GM12864 (cell line): Measurements from ENCODE around the gene RORB.

ENCODE experiments used
- DNase-seq: peaks from one replicate; pipeline ENCODE4 v3.0.0-alpha.2; 2011; ENCODE audit warnings: low read depth
- H3K4me3 ChIP-seq: 2 replicates; pipeline ENCODE4 v1.5.1; 2011; ENCODE audit warnings: mild to moderate bottlenecking, low read depth, low read length, control low read depth
- TF ChIP-seq, protein P1 (sequence below): IDR thresholded peaks from 2 replicates; pipeline ENCODE4 v1.5.1; 2011; ENCODE audit warnings: low read depth, mild to moderate bottlenecking, moderate library complexity, low read length, control low read depth, inconsistent platforms; ENCODE audit errors: missing control alignments

Gene RORB

DNA sequence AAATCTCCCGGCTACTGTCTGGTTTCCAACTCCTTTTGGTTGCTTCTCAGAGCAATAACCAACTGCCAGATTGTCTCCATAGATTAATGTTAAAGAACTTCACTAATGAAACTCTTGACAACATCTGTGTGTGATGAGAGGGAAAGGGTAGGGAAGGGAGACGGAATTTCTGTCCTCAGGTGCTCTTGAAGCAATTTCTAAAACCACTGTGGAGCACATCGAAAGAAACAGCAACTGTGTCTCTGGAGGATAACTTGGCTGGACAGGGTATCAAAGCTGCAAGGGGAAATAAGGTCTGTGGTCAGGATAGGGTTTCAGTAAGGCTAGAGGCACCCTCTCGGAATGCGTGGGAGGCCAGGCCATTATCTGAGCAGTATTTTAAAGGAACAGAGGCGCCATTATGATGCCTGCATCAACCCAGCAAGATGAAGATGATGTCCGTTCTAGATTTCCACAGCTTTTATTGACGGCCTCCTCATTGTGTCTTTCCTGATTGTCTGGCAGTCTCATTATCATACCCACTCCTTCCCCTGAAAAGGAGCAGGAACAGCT, 76.6 kb downstream of the RORB start:
- DNase-seq = no peak
- TF ChIP-seq, protein P1, sequence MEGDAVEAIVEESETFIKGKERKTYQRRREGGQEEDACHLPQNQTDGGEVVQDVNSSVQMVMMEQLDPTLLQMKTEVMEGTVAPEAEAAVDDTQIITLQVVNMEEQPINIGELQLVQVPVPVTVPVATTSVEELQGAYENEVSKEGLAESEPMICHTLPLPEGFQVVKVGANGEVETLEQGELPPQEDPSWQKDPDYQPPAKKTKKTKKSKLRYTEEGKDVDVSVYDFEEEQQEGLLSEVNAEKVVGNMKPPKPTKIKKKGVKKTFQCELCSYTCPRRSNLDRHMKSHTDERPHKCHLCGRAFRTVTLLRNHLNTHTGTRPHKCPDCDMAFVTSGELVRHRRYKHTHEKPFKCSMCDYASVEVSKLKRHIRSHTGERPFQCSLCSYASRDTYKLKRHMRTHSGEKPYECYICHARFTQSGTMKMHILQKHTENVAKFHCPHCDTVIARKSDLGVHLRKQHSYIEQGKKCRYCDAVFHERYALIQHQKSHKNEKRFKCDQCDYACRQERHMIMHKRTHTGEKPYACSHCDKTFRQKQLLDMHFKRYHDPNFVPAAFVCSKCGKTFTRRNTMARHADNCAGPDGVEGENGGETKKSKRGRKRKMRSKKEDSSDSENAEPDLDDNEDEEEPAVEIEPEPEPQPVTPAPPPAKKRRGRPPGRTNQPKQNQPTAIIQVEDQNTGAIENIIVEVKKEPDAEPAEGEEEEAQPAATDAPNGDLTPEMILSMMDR = no peak
- H3K4me3 ChIP-seq = no peak overlapping the region

DNA sequence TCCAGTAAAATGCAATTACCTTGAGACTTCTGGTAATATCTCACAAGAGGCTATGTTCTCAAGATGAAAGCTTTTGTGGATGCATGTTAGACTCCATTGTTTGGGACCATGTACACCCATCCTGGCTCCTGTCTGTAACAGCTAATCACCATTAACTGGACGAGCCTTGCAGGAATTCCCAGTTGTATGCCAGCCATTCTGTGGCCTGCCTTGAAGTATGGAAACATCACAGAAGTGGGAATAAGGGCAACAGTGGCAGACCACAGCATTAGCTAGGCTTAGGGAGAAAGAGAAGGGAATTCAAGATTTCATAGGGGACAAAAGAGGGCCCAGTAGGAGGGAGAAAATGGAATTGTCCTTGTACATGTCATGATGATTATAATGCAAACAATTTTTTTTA, 79.0 kb downstream of the RORB start:
- H3K4me3 ChIP-seq = no peak overlapping the region
- TF ChIP-seq, protein P1 = no peak
- DNase-seq = no peak

DNA sequence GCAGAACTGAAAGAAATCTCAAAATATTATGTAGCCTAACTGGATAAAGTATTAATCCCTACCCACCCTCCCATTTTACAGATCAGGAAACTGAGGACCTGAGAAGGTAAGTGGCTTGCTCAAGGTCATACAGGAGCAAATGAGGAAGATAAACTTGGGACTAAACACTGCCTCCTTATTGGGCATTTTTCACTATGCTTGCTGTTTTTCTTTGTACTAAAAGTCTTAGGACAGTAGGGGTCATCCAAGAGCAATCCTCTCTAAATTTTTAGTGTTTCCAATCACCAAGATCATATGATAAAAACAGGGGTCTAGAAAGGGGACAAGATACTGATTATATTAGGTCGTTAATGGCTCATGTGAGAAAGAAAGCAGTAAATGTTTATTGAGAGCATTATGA, 80.8 kb downstream of the RORB start:
- no peak overlapping the region for H3K4me3 ChIP-seq
- DNase-seq = no peak
- TF ChIP-seq, protein P1 = peak; percentile 51

DNA sequence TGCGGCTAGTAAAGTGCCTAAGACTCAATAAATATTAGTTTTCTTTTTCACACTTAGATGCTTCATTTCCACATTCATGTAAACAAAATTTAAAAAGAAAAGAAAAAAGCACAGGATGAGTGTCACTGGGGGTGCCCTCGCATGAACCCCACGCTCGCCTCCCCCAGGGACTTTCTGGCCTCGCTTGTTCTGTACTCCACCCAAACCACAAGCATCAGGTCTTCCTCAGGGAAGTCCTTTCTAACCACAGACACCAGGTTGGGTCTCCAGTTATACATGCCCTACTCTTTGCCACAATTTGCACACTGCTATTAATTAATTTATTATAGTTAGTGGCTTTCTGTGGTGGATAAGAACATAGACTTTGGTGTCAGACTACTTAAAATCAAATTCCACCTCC, 92.4 kb downstream of the RORB start:
- H3K4me3 ChIP-seq = no peak overlapping the region
- DNase-seq = no peak
- TF ChIP-seq, protein P1 = no peak

DNA sequence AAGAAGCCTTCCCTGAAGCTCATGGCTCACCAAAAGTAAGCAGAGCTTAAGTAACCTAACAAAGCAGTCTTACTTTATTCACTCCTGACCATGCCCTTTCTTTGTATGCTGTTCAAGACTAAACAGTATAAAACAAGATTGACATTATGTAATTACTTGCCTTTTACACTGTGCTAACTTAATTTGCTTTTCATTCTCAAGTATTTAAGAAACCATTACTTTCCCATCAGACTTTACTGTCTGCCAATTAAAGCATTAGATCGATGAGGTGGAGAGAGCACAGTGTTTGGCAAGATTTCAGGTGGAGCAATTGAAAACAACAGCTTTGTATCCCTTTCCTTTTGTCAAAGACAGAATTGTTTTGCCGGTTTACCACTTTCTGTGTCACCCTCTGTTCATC, 98.2 kb downstream of the RORB start:
- TF ChIP-seq, protein P1 = no peak
- no peak for DNase-seq
- H3K4me3 ChIP-seq = no peak overlapping the region

DNA sequence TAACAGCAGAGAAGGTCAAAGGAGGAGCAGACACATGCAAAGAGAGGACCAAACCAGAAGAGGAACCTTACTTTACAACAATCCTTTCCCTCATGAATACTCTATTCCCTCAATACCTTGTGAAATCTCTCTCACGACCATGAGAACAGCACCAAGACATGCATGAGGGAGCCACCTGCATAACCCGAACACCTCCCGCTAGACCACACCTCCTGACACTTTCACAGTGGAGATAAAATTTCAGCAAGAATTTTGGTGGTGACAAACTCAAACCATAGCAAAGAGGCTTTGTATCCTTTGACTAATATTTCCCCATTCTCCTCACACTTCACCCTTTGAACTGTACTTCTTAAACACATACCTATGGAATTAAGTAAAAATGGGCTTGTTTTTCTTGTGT, 101.7 kb downstream of the RORB start:
- no peak overlapping the region for H3K4me3 ChIP-seq
- TF ChIP-seq, protein P1 = no peak
- no peak for DNase-seq

DNA sequence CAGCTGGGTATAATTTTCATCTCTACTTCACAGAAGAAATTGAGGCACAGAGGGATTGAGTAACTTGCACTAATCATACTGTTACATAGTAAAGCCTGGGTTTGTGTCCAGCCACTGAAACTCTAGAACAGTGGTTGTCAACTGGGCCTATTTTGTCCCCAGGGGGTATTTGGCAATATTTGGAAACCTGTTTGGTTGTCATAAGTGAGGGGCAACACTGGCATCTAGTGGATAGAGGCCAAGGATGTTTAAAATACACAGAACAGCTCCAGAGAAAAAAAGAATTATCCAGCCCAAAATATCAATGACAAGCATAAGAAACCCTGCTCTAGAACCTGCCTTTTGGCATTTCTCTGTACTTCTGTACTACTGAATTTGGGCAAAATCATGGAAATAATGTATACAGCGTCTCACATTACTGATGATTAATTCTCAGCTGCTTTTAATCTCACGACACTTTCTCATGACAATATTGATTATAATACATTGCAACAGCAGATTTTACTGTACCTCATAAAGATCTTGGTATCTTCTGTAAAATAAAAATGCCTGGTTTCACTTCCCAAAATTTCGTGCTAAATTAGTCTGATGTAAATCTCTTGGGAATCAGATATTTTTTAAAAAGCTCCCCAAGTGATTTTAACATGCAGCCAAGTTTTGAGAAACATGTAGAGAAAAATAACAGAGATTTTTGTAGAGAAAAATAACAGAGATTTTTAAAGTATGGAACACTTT, 112.7 kb downstream of the RORB start:
- no peak for DNase-seq
- TF ChIP-seq, protein P1 = no peak
- H3K4me3 ChIP-seq = no peak overlapping the region
